Fibroblast of lung (primary cell): ENCODE data around the gene HTD2.

Source experiments
- EZH2 ChIP-seq: IDR thresholded peaks from 2 replicates; pipeline ENCODE4 v1.5.1; 2012; ENCODE audit warnings: low read length, control low read depth, mild to moderate bottlenecking; ENCODE audit errors: missing control alignments
- TF ChIP-seq, protein P1 (sequence below), 2 donors: IDR thresholded peaks in 1 of 2; conservative IDR thresholded peaks in 1 of 2; 1 replicate in 1 of 2; 2 replicates in 1 of 2; pipeline ENCODE4 v1.5.1; 2011 to 2012; ENCODE audit warnings: low read length in 2 of 2, control low read depth in 1 of 2, inconsistent platforms in 1 of 2, low read depth in 1 of 2, mild to moderate bottlenecking in 1 of 2

DNA sequence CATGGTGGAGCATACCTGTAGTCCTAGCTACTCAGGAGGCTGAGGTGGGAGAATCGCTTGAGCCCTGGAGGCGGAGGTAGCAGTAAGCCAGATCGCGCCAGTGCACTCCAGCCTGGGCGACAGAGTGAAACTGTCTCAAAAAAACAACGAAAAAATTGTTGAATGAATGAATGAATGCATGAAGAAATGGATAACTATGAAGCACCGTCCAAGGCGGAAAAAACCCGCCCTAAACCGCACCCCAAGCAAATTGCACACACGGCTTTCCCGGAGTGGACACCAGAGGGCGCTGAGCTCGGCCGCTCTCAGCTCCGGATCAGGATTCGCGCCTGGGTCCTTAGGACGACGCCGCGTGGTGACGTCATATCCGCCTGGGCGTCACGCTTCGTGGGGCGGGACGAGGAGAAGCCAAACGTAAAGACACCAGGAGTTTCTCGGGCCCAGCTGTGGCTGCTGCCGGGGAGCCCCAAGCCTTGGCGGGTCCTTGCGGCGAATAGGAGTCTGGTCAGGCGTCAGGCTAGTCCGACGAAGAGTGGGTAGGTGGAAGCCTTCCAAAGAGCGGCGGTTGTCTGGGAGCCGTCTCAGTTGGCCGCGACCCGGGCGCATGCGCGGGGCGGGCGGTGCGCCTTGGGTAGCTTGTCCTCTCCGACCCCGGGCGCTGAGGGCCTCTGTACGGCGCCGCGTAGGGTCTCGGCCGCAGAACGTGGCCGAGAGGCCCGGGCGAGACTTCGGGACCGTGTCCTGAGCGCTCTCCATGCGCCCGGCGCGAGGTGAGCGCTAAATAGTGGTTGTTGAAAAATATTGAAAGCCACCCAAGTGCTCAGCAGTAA, at the start of gene HTD2, which contains the start of gene RPP14:
- TF ChIP-seq, protein P1, sequence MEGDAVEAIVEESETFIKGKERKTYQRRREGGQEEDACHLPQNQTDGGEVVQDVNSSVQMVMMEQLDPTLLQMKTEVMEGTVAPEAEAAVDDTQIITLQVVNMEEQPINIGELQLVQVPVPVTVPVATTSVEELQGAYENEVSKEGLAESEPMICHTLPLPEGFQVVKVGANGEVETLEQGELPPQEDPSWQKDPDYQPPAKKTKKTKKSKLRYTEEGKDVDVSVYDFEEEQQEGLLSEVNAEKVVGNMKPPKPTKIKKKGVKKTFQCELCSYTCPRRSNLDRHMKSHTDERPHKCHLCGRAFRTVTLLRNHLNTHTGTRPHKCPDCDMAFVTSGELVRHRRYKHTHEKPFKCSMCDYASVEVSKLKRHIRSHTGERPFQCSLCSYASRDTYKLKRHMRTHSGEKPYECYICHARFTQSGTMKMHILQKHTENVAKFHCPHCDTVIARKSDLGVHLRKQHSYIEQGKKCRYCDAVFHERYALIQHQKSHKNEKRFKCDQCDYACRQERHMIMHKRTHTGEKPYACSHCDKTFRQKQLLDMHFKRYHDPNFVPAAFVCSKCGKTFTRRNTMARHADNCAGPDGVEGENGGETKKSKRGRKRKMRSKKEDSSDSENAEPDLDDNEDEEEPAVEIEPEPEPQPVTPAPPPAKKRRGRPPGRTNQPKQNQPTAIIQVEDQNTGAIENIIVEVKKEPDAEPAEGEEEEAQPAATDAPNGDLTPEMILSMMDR (conservative IDR thresholded peaks at IDR 0.05 in 1 of 2, IDR thresholded peaks at IDR 0.05 in 1 of 2; ENCODE audit: low read depth in 1 of 2, low read length in 2 of 2): peak; percentile 93 to 99
- TF ChIP-seq EZH2: no peak
